GM12873 (cell line): ENCODE data around the gene MT1G.

Experiments
- TF ChIP-seq, protein P1 (sequence below): IDR thresholded peaks from 2 replicates; pipeline ENCODE4 v1.5.1; 2012; ENCODE audit warnings: low read depth, mild to moderate bottlenecking, moderate library complexity, low read length, control low read depth; ENCODE audit not compliant: insufficient read depth; ENCODE audit errors: missing control alignments

Gene MT1G

DNA sequence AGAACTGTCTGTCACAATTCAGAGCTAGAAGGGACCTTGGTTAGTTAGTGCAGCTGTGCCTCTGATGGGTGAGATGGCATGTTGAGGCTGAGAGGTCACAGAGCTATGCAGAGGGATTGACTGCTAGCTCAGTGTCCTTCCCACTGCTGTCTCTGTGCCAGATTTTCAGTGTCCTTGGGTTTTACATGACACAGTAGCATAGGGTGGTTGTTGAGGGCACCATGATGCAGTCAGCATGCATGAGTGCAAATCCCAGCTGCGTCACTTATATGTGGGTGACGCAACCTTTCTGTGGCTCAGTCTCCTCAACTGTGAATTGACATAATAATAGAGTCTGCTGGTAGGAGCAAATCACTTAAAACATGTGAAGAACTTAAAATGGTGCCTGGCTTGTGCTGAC, 26.7 kb downstream of the MT1G start:
- TF ChIP-seq, protein P1, sequence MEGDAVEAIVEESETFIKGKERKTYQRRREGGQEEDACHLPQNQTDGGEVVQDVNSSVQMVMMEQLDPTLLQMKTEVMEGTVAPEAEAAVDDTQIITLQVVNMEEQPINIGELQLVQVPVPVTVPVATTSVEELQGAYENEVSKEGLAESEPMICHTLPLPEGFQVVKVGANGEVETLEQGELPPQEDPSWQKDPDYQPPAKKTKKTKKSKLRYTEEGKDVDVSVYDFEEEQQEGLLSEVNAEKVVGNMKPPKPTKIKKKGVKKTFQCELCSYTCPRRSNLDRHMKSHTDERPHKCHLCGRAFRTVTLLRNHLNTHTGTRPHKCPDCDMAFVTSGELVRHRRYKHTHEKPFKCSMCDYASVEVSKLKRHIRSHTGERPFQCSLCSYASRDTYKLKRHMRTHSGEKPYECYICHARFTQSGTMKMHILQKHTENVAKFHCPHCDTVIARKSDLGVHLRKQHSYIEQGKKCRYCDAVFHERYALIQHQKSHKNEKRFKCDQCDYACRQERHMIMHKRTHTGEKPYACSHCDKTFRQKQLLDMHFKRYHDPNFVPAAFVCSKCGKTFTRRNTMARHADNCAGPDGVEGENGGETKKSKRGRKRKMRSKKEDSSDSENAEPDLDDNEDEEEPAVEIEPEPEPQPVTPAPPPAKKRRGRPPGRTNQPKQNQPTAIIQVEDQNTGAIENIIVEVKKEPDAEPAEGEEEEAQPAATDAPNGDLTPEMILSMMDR = no peak

DNA sequence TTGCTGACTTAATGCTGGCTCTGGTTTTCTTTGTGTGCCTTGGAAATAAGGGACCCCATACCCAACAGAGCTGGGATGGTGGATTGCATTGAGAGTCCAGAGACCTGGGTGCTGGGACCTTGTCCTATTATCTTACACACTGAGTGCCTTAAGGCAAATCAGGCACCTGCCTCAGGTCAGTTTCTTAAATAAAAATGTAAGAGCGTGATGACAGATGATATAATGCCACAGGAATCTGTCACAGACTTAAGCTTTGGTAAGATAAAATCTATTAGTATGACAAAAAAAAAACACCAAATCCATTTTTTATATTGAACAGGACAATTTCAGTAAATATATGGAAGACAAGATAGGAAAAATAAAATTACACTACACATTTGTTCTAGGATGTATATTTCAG, 27.8 kb downstream of the MT1G start:
- TF ChIP-seq, protein P1 = no peak

DNA sequence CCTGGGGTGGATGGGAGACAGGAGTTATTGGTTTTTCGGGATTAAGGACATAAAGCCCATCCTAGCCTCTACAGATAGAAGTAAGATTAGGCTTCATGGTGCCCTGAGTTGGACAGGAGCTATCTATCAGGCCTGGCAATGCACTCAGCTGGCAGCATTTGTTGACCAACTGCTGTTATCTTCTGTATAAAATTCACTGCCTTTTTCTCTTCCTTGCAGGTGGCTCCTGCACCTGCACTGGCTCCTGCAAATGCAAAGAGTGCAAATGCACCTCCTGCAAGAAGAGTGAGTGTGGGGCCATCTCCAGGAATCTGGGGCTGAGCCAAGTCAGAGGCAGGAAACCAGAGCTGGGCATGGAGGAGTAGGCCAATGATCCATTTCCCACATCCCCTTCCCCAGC, 28.8 kb downstream of the MT1G start:
- TF ChIP-seq, protein P1 = no peak

DNA sequence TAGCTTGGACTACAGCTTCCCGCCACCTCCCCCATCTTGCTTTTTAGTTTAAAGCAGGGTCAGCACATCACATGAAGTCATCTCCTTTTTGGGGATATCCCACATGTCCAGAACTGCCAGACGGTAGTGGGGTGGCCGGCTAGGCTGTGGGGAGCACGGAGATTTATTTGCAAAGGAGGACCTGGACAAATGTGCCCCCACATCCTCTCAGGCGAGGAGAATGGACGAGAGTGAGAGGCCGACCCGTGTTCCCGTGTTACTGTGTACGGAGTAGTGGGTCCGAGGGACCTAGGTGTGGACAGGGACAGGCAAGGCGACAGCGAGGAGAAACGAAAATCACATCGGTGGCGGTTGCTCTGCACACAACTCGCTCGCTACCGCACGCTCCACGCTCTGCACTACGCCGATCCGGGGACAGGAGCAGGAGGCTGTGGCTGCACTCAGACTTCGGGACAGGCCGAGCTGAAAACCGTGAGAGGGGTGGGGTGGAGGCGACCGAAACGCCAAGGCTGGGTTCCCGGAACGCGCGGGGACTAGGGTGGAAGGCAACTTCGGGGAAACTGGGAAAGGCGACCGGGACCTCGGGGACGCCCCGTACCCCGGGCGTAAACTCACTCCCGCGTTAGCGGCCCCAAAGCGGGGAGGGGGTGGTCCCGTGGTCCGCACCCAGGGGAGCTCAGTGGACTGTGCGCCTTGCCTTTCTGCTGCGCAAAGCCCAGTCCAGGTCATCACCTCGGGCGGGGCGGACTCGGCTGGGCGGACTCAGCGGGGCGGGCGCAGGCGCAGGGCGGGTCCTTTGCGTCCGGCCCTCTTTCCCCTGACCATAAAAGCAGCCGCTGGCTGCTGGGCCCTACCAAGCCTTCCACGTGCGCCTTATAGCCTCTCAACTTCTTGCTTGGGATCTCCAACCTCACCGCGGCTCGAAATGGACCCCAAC, 29.8 kb downstream of the MT1G start, which contains the start of gene MT1A:
TSS of gene MT1A (plus strand) at position 853 of the 937 bp plus-strand sequence. CDS start at position 926, 73 bp downstream.
- TF ChIP-seq, protein P1 = no peak

DNA sequence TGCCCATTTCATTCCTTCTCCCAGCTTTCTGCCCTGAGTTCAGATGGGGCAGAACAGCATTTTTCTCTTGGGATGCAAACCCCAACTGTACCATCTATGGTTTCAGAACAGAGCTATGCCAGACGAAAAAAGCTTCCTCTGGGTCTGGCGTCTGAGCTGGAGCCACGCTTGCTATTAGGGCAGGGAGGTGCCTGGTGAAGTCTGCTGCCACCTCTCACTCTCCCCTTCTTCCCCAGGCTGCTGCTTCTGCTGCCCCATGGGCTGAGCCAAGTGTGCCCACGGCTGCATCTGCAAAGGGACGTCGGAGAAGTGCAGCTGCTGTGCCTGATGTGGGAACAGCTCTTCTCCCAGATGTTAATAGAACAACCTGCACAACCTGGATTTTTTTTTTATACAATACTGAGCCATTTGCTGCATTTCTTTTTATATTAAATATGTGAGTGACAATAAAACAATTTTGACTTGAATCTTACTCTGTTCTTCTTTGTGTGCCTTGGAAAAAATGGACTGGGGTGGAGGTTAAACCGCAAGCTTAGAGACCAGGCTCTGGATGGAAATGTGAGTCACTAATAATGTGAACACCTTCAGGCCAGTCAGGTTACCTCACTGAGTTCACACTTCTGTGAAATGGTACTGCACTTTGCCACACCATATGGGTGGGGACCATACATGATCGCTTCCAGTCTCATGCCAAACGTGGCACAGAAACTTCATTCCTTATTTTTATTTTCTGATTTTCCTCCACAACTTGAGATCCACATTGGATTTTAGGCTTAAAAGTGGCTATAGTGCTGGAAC, 31.1 kb downstream of the MT1G start:
- TF ChIP-seq, protein P1 = no peak

DNA sequence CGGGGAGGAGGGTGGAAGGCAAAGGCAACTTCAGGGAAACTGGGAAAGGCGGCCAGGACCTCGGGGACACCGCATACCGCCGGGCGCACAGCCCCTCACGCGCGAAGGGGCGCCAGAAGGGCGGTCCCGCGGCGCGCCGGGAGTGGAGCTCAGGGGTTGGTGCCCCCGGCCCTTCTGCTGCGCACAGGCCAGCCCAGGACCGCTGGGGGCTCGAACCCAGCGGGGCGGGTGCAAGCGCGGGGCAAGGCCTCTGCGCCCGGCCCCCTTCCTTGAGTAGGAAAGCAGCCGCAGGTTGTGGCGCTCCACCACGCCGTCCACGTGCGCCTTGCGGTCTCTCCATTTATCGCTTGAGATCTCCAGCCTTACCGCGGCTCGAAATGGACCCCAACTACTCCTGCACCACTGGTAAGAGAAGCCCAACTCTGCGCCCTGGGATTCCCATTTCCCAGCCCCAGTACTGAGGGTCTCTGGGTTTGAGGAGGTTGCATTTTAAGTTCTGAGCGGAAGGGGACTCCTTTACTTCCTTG, 32.4 kb downstream of the MT1G start:
- TF ChIP-seq, protein P1 = no peak

DNA sequence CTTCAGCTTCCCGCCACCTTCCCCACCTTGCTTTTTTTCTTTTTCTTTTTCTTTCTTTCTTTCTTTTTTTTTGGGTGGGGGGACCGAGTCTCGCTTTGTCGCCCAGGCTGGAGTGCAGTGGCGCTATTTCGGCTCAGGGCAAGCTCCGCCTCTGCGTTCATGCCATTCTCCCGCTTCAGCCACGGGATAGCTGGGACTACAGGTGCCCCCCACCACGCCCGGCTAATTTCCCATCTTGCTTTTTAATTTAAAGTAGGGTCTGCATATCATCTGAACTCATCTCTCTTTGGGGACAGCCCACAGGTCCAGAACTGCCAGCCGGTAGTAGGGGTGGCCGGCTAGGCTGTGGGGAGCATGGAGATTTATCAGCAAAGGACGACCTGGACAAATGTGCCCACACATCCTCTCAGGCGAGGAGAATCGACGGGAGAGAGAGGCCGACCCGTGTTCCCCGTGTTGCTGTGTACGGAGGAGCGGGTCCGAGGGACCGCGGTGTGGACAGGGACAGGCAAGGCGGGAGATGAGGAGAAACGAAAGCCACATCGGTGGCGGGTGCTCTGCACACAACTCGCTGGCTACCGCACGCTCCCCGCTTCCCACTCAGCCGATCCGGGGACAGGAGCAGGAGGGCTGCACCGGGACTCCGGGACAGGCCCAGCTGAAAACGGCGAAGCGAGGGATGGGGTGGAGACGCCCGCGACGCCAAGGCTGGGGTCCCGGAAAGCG, 33.0 kb downstream of the MT1G start:
- TF ChIP-seq, protein P1 = no peak
